H1 (cell line): ENCODE results near the gene CEBPA. TPM values are rescaled to one million over a fixed set of nuclear protein-coding genes. Genes with fewer than 3 reads are reported as not detected.
"Not testable (repeated sequence)": the region's sequence is repeated elsewhere in the genome, so short reads cannot be mapped to it uniquely, and the experiment has no call there.

Experiments
- CTCF ChIA-PET: fragments of 300-600 bp; sonication (Branson Sonifier 250); formaldehyde crosslinking; loops from one replicate; lab custom pipeline; 2021; ENCODE audit not compliant: partially characterized antibody; lab: Charles Lee
- POLR2A ChIA-PET: fragments of 300-600 bp; sonication (Branson Sonifier 250); formaldehyde crosslinking; loops from one replicate; lab custom pipeline; 2021; ENCODE audit warnings: inconsistent platforms; ENCODE audit not compliant: partially characterized antibody; lab: Charles Lee
- DNase-seq, 2 experiments: peaks; one replicate each; pipeline versions ENCODE4 v3.0.0 to v3.0.0-alpha.2; 2010 to 2022; ENCODE audit warnings: low spot score in 2 of 2, low read depth in 1 of 2, mixed read lengths in 1 of 2
- FAIRE-seq: peaks from 2 replicates; lab custom pipeline; 2011; peaks lifted over from hg19 to GRCh38; lab: Jason Lieb, UNC
- H2AFZ ChIP-seq: 2 replicates; pipeline ENCODE4 v1.8.1; 2012; ENCODE audit warnings: low read length, inconsistent platforms
- H2AK5ac ChIP-seq: 2 replicates; pipeline ENCODE4 v1.6.1; 2013; ENCODE audit warnings: low read depth, low read length
- H2BK120ac ChIP-seq: replicated peaks from 2 replicates; pipeline ENCODE3; 2013; ENCODE audit warnings: low read depth, low read length, inconsistent platforms
- H2BK12ac ChIP-seq: 2 replicates; pipeline ENCODE4 v1.6.1; 2013; ENCODE audit warnings: low read depth, low read length
- H2BK15ac ChIP-seq: 2 replicates; pipeline ENCODE4 v1.6.1; 2013; ENCODE audit warnings: low read length
- H2BK20ac ChIP-seq: 2 replicates; pipeline ENCODE4 v1.6.1; 2013; ENCODE audit warnings: low read length
- H2BK5ac ChIP-seq: 2 replicates; pipeline ENCODE4 v1.6.1; 2013; ENCODE audit warnings: low read depth, low read length
- H3K14ac ChIP-seq: 2 replicates; pipeline ENCODE4 v1.6.1; 2013; ENCODE audit warnings: inconsistent platforms; ENCODE audit not compliant: insufficient read length
- H3K18ac ChIP-seq: 2 replicates; pipeline ENCODE4 v1.6.1; 2013; ENCODE audit warnings: low read length; ENCODE audit errors: extremely low read depth
- H3K23ac ChIP-seq: 2 replicates; pipeline ENCODE4 v1.6.1; 2013; ENCODE audit warnings: inconsistent platforms; ENCODE audit not compliant: insufficient read length
- H3K23me2 ChIP-seq: 2 replicates; pipeline ENCODE4 v1.6.1; 2013; ENCODE audit warnings: low read depth, low read length
- H3K27ac ChIP-seq: 2 replicates; pipeline ENCODE4 v1.6.1; 2011; ENCODE audit warnings: low read depth, low read length, inconsistent platforms
- H3K27me3 ChIP-seq, 4 experiments: replicated peaks in 1 of 4; 1 replicate in 1 of 4; 2 replicates in 3 of 4; pipeline versions ENCODE4 v1.6.1 to v1.8.1; 2011 to 2013; ENCODE audit warnings: low read length in 3 of 4, mild to moderate bottlenecking in 3 of 4, inconsistent platforms in 2 of 4, mixed read lengths in 2 of 4, moderate library complexity in 1 of 4; ENCODE audit not compliant: control insufficient read depth in 3 of 4, insufficient read depth in 3 of 4; ENCODE audit errors: extremely low read depth in 1 of 4
- H3K36me3 ChIP-seq, 4 experiments: 2 replicates each; pipeline versions ENCODE4 v1.6.1 to v1.8.1; 2011 to 2013; ENCODE audit warnings: mild to moderate bottlenecking in 4 of 4, low read length in 3 of 4, moderate library complexity in 2 of 4, control low read depth in 1 of 4, inconsistent platforms in 1 of 4; ENCODE audit not compliant: insufficient read depth in 4 of 4, control insufficient read depth in 2 of 4
- H3K4ac ChIP-seq: replicated peaks from 2 replicates; pipeline ENCODE3; 2013; ENCODE audit warnings: low read length, low read depth, mixed read lengths, inconsistent platforms; ENCODE audit not compliant: insufficient read length
- H3K4me1 ChIP-seq, 4 experiments: replicated peaks in 1 of 4; 1 replicate in 1 of 4; 2 replicates in 3 of 4; pipeline versions ENCODE4 v1.6.1 to v1.8.1; 2011 to 2013; ENCODE audit warnings: low read length in 3 of 4, inconsistent platforms in 2 of 4, mixed read lengths in 1 of 4; ENCODE audit not compliant: insufficient read depth in 4 of 4, control insufficient read depth in 3 of 4
- H3K4me2 ChIP-seq, 2 experiments: 2 replicates each; pipeline versions ENCODE4 v1.6.1 to v1.8.1; 2011 to 2013; ENCODE audit warnings: low read depth in 2 of 2, low read length in 2 of 2, control low read depth in 1 of 2, inconsistent platforms in 1 of 2, mild to moderate bottlenecking in 1 of 2; ENCODE audit not compliant: insufficient read depth in 1 of 2
- H3K4me3 ChIP-seq, 4 experiments: fragments of 200-600, 300-600 bp in 1 of 4; sonication (generic), shearing (Covaris generic), sonication (Bioruptor Twin) in 1 of 4; 2 replicates each; pipeline versions ENCODE4 v1.5.1 to v1.8.1; 2011 to 2016; ENCODE audit warnings: low read length in 4 of 4, low read depth in 3 of 4, control low read depth in 2 of 4, inconsistent platforms in 2 of 4, mild to moderate bottlenecking in 2 of 4, mixed read lengths in 1 of 4, moderate library complexity in 1 of 4; ENCODE audit not compliant: insufficient read depth in 2 of 4; ENCODE audit errors: extremely low read depth in 1 of 4
- H3K56ac ChIP-seq: replicated peaks from 2 replicates; pipeline ENCODE3; 2013; ENCODE audit warnings: low read depth, mild to moderate bottlenecking, mixed read lengths, low read length, inconsistent platforms; ENCODE audit not compliant: insufficient read length
- H3K79me1 ChIP-seq: 2 replicates; pipeline ENCODE4 v1.6.1; 2013; ENCODE audit warnings: low read depth, low read length, control low read depth
- H3K79me2 ChIP-seq, 2 experiments: 2 replicates each; pipeline versions ENCODE4 v1.6.1 to v1.8.1; 2012 to 2013; ENCODE audit warnings: low read length in 2 of 2, mild to moderate bottlenecking in 2 of 2, inconsistent platforms in 1 of 2; ENCODE audit not compliant: insufficient read depth in 2 of 2, control insufficient read depth in 1 of 2
- H3K9ac ChIP-seq, 4 experiments: replicated peaks in 1 of 4; 1 replicate in 1 of 4; 2 replicates in 3 of 4; pipeline versions ENCODE4 v1.6.1 to v1.8.1; 2011 to 2013; ENCODE audit warnings: low read depth in 3 of 4, low read length in 3 of 4, control low read depth in 2 of 4, mild to moderate bottlenecking in 2 of 4, moderate library complexity in 2 of 4, inconsistent platforms in 1 of 4; ENCODE audit errors: extremely low read depth in 1 of 4
- H3K9me3 ChIP-seq, 2 experiments: 2 replicates each; pipeline versions ENCODE4 v1.6.1 to v1.8.1; 2012 to 2013; ENCODE audit warnings: mild to moderate bottlenecking in 2 of 2, moderate library complexity in 2 of 2, control low read depth in 1 of 2, inconsistent platforms in 1 of 2, low read depth in 1 of 2, low read length in 1 of 2, mixed read lengths in 1 of 2; ENCODE audit not compliant: insufficient read depth in 2 of 2
- H4K20me1 ChIP-seq, 2 experiments: replicated peaks in 1 of 2; 2 replicates each; pipeline versions ENCODE3 to v1.8.1; 2011 to 2013; ENCODE audit warnings: inconsistent platforms in 2 of 2, low read length in 2 of 2, mild to moderate bottlenecking in 1 of 2; ENCODE audit not compliant: insufficient read depth in 2 of 2, control insufficient read depth in 1 of 2
- H4K5ac ChIP-seq: 2 replicates; pipeline ENCODE4 v1.6.1; 2013; ENCODE audit warnings: low read length, low read depth, mixed read lengths, inconsistent platforms; ENCODE audit not compliant: insufficient read length
- H4K8ac ChIP-seq: 2 replicates; pipeline ENCODE4 v1.8.0; 2013; ENCODE audit warnings: mild to moderate bottlenecking, moderate library complexity, low read length, inconsistent platforms; ENCODE audit not compliant: insufficient read depth; ENCODE audit errors: extremely low read depth
- H4K91ac ChIP-seq: replicated peaks from 2 replicates; pipeline ENCODE3; 2013; ENCODE audit warnings: low read length, mixed read lengths, inconsistent platforms; ENCODE audit not compliant: insufficient read length
- CTBP2 ChIP-seq: IDR thresholded peaks from 2 replicates; pipeline ENCODE4 v1.7.0; 2011; ENCODE audit warnings: borderline replicate concordance, mild to moderate bottlenecking, moderate library complexity, mixed read lengths, low read length; ENCODE audit not compliant: insufficient read depth, insufficient read length
- FOSL1 ChIP-seq: IDR thresholded peaks from 2 replicates; pipeline ENCODE4 v1.6.1; 2011; ENCODE audit warnings: mild to moderate bottlenecking, low read depth, low read length, moderate library complexity; ENCODE audit not compliant: insufficient read depth
- MAFK ChIP-seq: IDR thresholded peaks from 2 replicates; pipeline ENCODE4 v1.6.1; 2012; ENCODE audit warnings: low read depth, mild to moderate bottlenecking, improper control_type of control experiment, low read length
- PHF8 ChIP-seq: fragments of 200-600 bp; sonication (generic); conservative IDR thresholded peaks from 2 replicates; pipeline ENCODE4 v1.7.1; 2012; ENCODE audit warnings: low read depth, mild to moderate bottlenecking, inconsistent platforms, low read length, moderate library complexity
- SUZ12 ChIP-seq: fragments of 200-600 bp; sonication (generic); IDR thresholded peaks from 2 replicates; pipeline ENCODE4 v1.6.1; 2012; ENCODE audit warnings: mild to moderate bottlenecking, inconsistent platforms, low read length, moderate library complexity, mixed read lengths
- WGBS, 2 experiments: shearing (Covaris generic) in 1 of 2; methylation state at CpG; one replicate each; pipeline versions ENCODE4 v1.1.6 to v1.1.7; 2013 to 2015; ENCODE audit warnings: low lambda C conversion rate in 2 of 2, mixed read lengths in 2 of 2, inconsistent platforms in 1 of 2, low coverage in 1 of 2, missing lambda C conversion rate in 1 of 2; ENCODE audit not compliant: insufficient replicate concordance in 2 of 2, insufficient coverage in 1 of 2, insufficient read length in 1 of 2; ENCODE audit errors: extremely low coverage in 1 of 2, missing lambda C conversion rate in 1 of 2; 5-methylcytosine and 5-hydroxymethylcytosine counted together
- polyA plus RNA-seq, 7 experiments: library from polyadenylated mRNA; depleted of rRNA in 3 of 7; stranded (reverse) in 5 of 7; unstranded in 2 of 7; fragments of >200 nt in 5 of 7; fragments of 200-250 nt in 2 of 7; gene quantifications; 1 replicate in 5 of 7; 2 replicates in 1 of 7; 4 replicates in 1 of 7; pipeline versions ENCODE4 v1.2.1 to v1.2.3, GENCODE V29; 2011 to 2013; ENCODE audit warnings: missing spikeins in 2 of 7, mixed read lengths in 2 of 7
- total RNA-seq: library from RNA; stranded (reverse); fragmentation: NEBNext Ultra II Directional; extraction: Animal tissue kit (Norgen Biotek cat#: 25700); gene quantifications from 2 replicates; pipeline ENCODE4 v1.2.1, GENCODE V29; 2021

The CEBPA gene
- total and polyA plus RNA-seq, 2 of the 8 experiments (the other 6 are each of a cell fraction or from before 2014, with no cell fraction given): 2.0 to 2.7 TPM

- no peak for TF ChIP-seq MAFK
- no peak for TF ChIP-seq CTBP2
- no peak for TF ChIP-seq PHF8
- no peak for TF ChIP-seq FOSL1
- TF ChIP-seq SUZ12: no peak
Measured at GRCh38 chr19:33295621-33296487, 6.5 kb downstream of the CEBPA start (continued).

- H4K5ac ChIP-seq, H4K91ac ChIP-seq, H2BK15ac ChIP-seq, H2BK12ac ChIP-seq, FAIRE-seq, H3K23me2 ChIP-seq, H3K4me2 ChIP-seq, H3K9ac ChIP-seq, H2BK120ac ChIP-seq, H3K4me3 ChIP-seq, H2AK5ac ChIP-seq, H4K20me1 ChIP-seq, H3K79me2 ChIP-seq, H3K79me1 ChIP-seq, H3K23ac ChIP-seq, H3K14ac ChIP-seq, H3K27ac ChIP-seq, H4K8ac ChIP-seq, DNase-seq, H3K18ac ChIP-seq, H3K9me3 ChIP-seq, H2BK5ac ChIP-seq, H3K36me3 ChIP-seq, H3K56ac ChIP-seq, H3K4me1 ChIP-seq, H3K4ac ChIP-seq, H2BK20ac ChIP-seq, H2AFZ ChIP-seq: not testable (repeated sequence)
- WGBS, 2 experiments: 88% methylated on average over 7 of the region's 7 CpGs; no CpG with 5 or more reads in 1 of the 2 experiments
- peaks cover 0 to 11% (median 7%) of the 10 kb centered on the region in 4 experiments; a peak in 6 of 7 replicates for H3K27me3 ChIP-seq
- CTCF ChIA-PET: interaction anchor here (1.2 to 1.7 kb wide), 4 partner anchors 10 to 60 kb away, joined by 3 to 5 read pairs (median 4); no protein-coding TSS in a partner anchor
- POLR2A ChIA-PET: interaction anchor here (0.7 kb wide), 1 partner anchor 277 kb away, joined by 3 read pairs; no protein-coding TSS in a partner anchor
Measured at GRCh38 chr19:33295046-33295445, 7.3 kb downstream of the CEBPA start.
